Femur (tissue), 1 donor: ENCODE results near the gene ENPP6.

ENCODE experiments used
- DNase-seq: peaks from one replicate; pipeline ENCODE4 v3.0.0-alpha.2; 2017

The ENPP6 gene

GRCh38 chr4:184188443-184189400, 29.0 kb downstream of the ENPP6 start:
- DNase-seq = no peak

- no peak for DNase-seq
Observed at GRCh38 chr4:184177271-184177670, 40.4 kb downstream of the ENPP6 start.

- no peak for DNase-seq
Observed at GRCh38 chr4:184174571-184175488, 42.8 kb downstream of the ENPP6 start.

GRCh38 chr4:184171011-184171410, 46.7 kb downstream of the ENPP6 start:
- DNase-seq = peak; percentile 68

- no peak for DNase-seq
Observed at GRCh38 chr4:184169225-184169867, 48.3 kb downstream of the ENPP6 start.

- DNase-seq = peak; percentile 86
Observed at GRCh38 chr4:184168406-184169019, 49.2 kb downstream of the ENPP6 start.

GRCh38 chr4:184167576-184167975, 50.1 kb downstream of the ENPP6 start:
- no peak for DNase-seq

- DNase-seq = no peak
Observed at GRCh38 chr4:184166736-184167135, 50.9 kb downstream of the ENPP6 start.

GRCh38 chr4:184165291-184165690, 52.4 kb downstream of the ENPP6 start:
- DNase-seq = no peak

- peak; percentile 80 for DNase-seq
Observed at GRCh38 chr4:184163813-184164212, 53.9 kb downstream of the ENPP6 start.

GRCh38 chr4:184162596-184162995, 55.1 kb downstream of the ENPP6 start:
- DNase-seq = no peak

- DNase-seq = no peak
Observed at GRCh38 chr4:184157322-184157721, 60.4 kb downstream of the ENPP6 start.

- no peak for DNase-seq
Observed at GRCh38 chr4:184156163-184156920, 61.3 kb downstream of the ENPP6 start.

GRCh38 chr4:184154199-184154598, 63.5 kb downstream of the ENPP6 start:
- no peak for DNase-seq

GRCh38 chr4:184153781-184154180, 63.9 kb downstream of the ENPP6 start:
- DNase-seq = no peak

GRCh38 chr4:184151988-184152485, 65.6 kb downstream of the ENPP6 start:
- DNase-seq = no peak

- no peak for DNase-seq
Observed at GRCh38 chr4:184150102-184150839, 67.4 kb downstream of the ENPP6 start.

- no peak for DNase-seq
Observed at GRCh38 chr4:184148738-184149637, 68.7 kb downstream of the ENPP6 start.

GRCh38 chr4:184147858-184148737, 69.6 kb downstream of the ENPP6 start:
- DNase-seq = no peak
